ENCODE data around the gene EPS15. TPM values are rescaled to one million over a fixed set of nuclear protein-coding genes. Genes with fewer than 3 reads are reported as not detected.

EPS15 gene
- total RNA-seq, 1 donor from 2014 or later, result 139 TPM

DNA sequence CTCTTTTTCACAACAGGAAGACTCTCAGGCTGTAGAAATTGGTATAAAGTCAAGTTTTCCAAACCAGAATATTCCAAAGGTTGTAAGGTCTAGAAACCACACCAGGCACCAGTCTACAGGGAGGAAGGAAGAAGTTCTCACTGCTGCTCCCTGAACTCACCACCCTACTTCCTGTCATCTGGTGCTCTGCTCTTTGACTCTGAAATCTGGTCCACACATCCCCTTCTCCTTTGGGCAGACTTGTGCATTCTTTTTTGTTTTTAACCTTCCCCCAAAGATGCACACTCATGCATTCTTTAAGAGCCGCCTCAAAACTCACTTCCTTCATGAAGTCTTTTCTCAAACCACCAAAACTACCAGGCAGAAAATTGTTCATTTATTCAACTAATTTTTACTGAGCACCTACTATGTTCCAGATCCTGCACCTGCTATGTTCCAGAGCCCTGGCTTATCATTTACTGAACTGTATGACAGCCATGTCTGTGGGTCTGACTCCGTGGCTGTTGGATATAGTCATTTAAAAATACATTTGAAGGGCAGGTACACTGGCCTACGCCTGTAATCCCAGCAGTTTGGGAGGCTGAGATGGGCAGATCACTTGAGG, 30.1 kb upstream of the EPS15 start:
- Mint-ChIP-seq H3K4me1 (ENCODE audit: low read depth, unreplicated experiment) (no peaks in the 10 kb centered on the region), H3K27ac (ENCODE audit: unreplicated experiment) (no peak overlapping the region), H3K36me3 (ENCODE audit: unreplicated experiment) (no peaks in the 10 kb centered on the region), H3K9me3 (ENCODE audit: unreplicated experiment) (no peaks in the 10 kb centered on the region), H3K4me3 (ENCODE audit: unreplicated experiment) (no peak overlapping the region), H3K27me3 (ENCODE audit: unreplicated experiment) (no peaks in the 10 kb centered on the region)
- no peak for DNase-seq
- TF ChIP-seq, protein P1, sequence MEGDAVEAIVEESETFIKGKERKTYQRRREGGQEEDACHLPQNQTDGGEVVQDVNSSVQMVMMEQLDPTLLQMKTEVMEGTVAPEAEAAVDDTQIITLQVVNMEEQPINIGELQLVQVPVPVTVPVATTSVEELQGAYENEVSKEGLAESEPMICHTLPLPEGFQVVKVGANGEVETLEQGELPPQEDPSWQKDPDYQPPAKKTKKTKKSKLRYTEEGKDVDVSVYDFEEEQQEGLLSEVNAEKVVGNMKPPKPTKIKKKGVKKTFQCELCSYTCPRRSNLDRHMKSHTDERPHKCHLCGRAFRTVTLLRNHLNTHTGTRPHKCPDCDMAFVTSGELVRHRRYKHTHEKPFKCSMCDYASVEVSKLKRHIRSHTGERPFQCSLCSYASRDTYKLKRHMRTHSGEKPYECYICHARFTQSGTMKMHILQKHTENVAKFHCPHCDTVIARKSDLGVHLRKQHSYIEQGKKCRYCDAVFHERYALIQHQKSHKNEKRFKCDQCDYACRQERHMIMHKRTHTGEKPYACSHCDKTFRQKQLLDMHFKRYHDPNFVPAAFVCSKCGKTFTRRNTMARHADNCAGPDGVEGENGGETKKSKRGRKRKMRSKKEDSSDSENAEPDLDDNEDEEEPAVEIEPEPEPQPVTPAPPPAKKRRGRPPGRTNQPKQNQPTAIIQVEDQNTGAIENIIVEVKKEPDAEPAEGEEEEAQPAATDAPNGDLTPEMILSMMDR (IDR thresholded peaks at IDR 0.05; ENCODE audit: partially characterized antibody, unreplicated experiment), result no peak

DNA sequence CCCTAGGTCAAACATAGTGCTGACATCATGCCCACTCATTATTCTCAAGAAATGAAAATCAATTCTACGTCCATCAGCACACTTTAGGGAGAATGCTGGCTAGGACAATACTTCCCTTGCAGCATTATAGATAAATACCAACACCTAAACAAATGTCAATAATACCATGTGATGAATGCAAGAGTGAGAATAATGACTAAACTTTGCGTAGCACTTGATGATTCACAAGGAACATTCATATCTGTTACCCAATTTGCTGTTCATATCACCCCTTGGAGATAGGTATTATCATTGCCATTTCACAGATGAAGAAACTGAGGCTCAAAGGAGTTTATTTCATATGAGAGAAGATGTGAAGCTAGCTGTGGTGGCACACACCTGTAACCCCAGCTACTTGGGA, 24.8 kb upstream of the EPS15 start:
- Mint-ChIP-seq H3K27ac (ENCODE audit: unreplicated experiment) (no peak overlapping the region), H3K27me3 (ENCODE audit: unreplicated experiment) (no peaks in the 10 kb centered on the region), H3K4me1 (ENCODE audit: low read depth, unreplicated experiment) (no peaks in the 10 kb centered on the region), H3K36me3 (ENCODE audit: unreplicated experiment) (no peaks in the 10 kb centered on the region), H3K4me3 (ENCODE audit: unreplicated experiment) (no peak overlapping the region), H3K9me3 (ENCODE audit: unreplicated experiment) (no peaks in the 10 kb centered on the region)
- TF ChIP-seq, protein P1 (IDR thresholded peaks at IDR 0.05; ENCODE audit: partially characterized antibody, unreplicated experiment), result no peak
- DNase-seq, result no peak

DNA sequence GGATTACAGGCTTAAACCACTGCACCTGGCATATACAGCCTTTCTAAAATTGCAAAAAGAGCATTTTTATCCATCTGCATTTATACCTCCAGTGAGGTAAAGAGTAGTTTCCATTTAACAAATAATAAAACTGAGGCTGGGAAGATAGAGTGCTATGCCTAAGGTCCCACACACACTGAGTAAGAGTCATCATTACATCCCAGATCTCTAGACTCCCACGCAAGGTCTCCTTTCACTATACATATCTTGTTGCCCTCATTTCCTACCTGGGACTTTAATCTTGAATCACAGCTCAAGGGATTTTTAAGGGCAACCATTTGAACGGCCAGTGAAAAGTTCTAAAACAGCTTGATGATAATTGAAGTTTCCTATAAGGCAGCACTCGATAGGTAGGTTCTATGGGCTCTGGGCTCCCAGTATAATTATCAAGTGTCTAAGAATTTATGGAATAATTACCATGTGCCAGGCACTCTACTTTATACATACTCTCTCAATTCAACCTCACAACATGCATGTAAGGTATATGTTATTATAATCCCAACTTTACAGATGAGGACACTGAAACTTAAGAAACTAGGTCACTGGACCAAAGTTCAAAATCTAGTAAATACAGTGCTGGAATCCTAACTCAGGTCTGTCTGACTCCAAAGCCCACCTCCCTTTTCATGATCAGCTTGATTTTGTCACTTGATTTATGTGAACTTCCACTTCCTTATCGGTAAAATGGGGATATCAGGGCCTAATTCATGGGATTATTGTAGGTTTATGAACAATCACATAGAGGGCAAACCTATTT, 23.3 kb upstream of the EPS15 start:
- Mint-ChIP-seq H3K36me3 (ENCODE audit: unreplicated experiment) (no peaks in the 10 kb centered on the region), H3K27ac (ENCODE audit: unreplicated experiment) (no peak overlapping the region), H3K4me1 (ENCODE audit: low read depth, unreplicated experiment) (no peaks in the 10 kb centered on the region), H3K9me3 (ENCODE audit: unreplicated experiment) (no peaks in the 10 kb centered on the region), H3K27me3 (ENCODE audit: unreplicated experiment) (no peaks in the 10 kb centered on the region), H3K4me3 (ENCODE audit: unreplicated experiment) (no peak overlapping the region)
- TF ChIP-seq, protein P1 (IDR thresholded peaks at IDR 0.05; ENCODE audit: partially characterized antibody, unreplicated experiment), result no peak
- no peak for DNase-seq

DNA sequence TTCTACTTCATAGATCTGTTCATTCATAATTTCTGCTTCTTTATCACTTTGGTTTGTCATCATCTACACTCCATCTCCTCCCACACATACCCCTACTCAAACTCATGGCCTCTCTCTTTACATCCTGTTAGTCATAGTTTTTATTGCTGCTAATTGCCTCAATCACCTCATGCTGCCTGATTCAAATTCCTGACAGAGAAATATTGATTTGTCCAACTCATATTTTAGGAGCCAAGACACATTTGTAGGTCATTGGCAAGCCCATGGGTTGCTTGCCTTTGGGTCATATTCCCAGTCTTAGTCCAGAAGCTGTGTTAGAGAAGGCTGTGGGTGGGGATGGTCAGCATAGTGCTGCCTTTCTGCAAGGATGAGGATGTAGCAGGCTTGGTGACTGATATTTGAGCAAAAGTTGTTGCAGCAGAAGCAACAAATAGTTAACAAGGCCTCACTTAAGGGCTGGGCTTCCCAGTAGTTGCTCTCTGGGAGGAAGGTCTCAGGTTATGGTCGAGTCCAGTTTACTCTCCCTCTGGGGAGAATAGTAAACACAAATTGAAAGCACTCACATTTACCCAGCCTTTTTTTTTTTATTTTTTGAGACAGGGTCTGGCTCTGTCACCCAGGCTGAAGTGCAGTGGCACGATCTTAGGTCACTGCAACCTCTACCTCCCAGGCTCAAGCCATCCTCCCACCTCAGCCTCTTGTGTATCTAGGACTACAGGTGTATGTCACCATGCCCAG, 22.4 kb upstream of the EPS15 start:
- H3K9me3 Mint-ChIP-seq (ENCODE audit: unreplicated experiment), result no peaks in the 10 kb centered on the region
- no peaks in the 10 kb centered on the region for H3K27me3 Mint-ChIP-seq (ENCODE audit: unreplicated experiment)
- no peaks in the 10 kb centered on the region for H3K4me1 Mint-ChIP-seq (ENCODE audit: low read depth, unreplicated experiment)
- DNase-seq, result no peak
- no peaks in the 10 kb centered on the region for H3K36me3 Mint-ChIP-seq (ENCODE audit: unreplicated experiment)
- TF ChIP-seq, protein P1 (IDR thresholded peaks at IDR 0.05; ENCODE audit: partially characterized antibody, unreplicated experiment), result no peak
- no peak overlapping the region for H3K27ac Mint-ChIP-seq (ENCODE audit: unreplicated experiment)
- H3K4me3 Mint-ChIP-seq (ENCODE audit: unreplicated experiment), result no peak overlapping the region

All from glutamatergic neuron (in vitro differentiated cells).